ENCODE data around the gene APBB2. TPM values are rescaled to one million over a fixed set of nuclear protein-coding genes. Genes with fewer than 3 reads are reported as not detected.

The APBB2 gene
- total RNA-seq, 1 donor from 2014 or later: 52.6 TPM

GRCh38 chr4:41189666-41190065 lies 24.7 kb downstream of the APBB2 start:
- no peak for DNase-seq (ENCODE audit: low spot score)

- DNase-seq (ENCODE audit: low spot score): no peak
Observed at GRCh38 chr4:41189076-41189475, 25.3 kb downstream of the APBB2 start.

GRCh38 chr4:41185614-41186592 lies 28.4 kb downstream of the APBB2 start:
- DNase-seq (ENCODE audit: low spot score): no peak

GRCh38 chr4:41184009-41184408 lies 30.3 kb downstream of the APBB2 start:
- DNase-seq (ENCODE audit: low spot score): no peak

GRCh38 chr4:41183021-41183553 lies 31.3 kb downstream of the APBB2 start:
- DNase-seq (ENCODE audit: low spot score): no peak

- DNase-seq (ENCODE audit: low spot score): no peak
Observed at GRCh38 chr4:41181037-41181436, 33.3 kb downstream of the APBB2 start.

- no peak for DNase-seq (ENCODE audit: low spot score)
Observed at GRCh38 chr4:41179498-41180195, 34.7 kb downstream of the APBB2 start.

- DNase-seq (ENCODE audit: low spot score): no peak
Observed at GRCh38 chr4:41178372-41179370, 35.7 kb downstream of the APBB2 start.

- DNase-seq (ENCODE audit: low spot score): no peak
Observed at GRCh38 chr4:41177016-41177415, 37.3 kb downstream of the APBB2 start.

- no peak for DNase-seq (ENCODE audit: low spot score)
Observed at GRCh38 chr4:41176340-41176739, 38.0 kb downstream of the APBB2 start.

- DNase-seq (ENCODE audit: low spot score): no peak
Observed at GRCh38 chr4:41175794-41176193, 38.5 kb downstream of the APBB2 start.

GRCh38 chr4:41174444-41174843 lies 39.9 kb downstream of the APBB2 start:
- DNase-seq (ENCODE audit: low spot score): no peak

- DNase-seq (ENCODE audit: low spot score): no peak
Observed at GRCh38 chr4:41172786-41173185, 41.6 kb downstream of the APBB2 start.

GRCh38 chr4:41169256-41169800 lies 45.0 kb downstream of the APBB2 start:
- no peak for DNase-seq (ENCODE audit: low spot score)

GRCh38 chr4:41167191-41167590 lies 47.2 kb downstream of the APBB2 start:
- no peak for DNase-seq (ENCODE audit: low spot score)

- no peak for DNase-seq (ENCODE audit: low spot score)
Observed at GRCh38 chr4:41164405-41164804, 49.9 kb downstream of the APBB2 start.

- DNase-seq (ENCODE audit: low spot score): no peak
Observed at GRCh38 chr4:41161355-41161754, 53.0 kb downstream of the APBB2 start.

- no peak for DNase-seq (ENCODE audit: low spot score)
Observed at GRCh38 chr4:41160856-41161255, 53.5 kb downstream of the APBB2 start.

GRCh38 chr4:41160012-41160789 lies 54.1 kb downstream of the APBB2 start:
- DNase-seq (ENCODE audit: low spot score): no peak

GRCh38 chr4:41158756-41159155 lies 55.6 kb downstream of the APBB2 start:
- no peak for DNase-seq (ENCODE audit: low spot score)

Data from ureter (tissue), 1 donor.